Suprapubic skin (tissue), 3 donors: ENCODE measurements around the gene TMEM242.

Source experiments
- EP300 ChIP-seq: sonication (generic); formaldehyde crosslinking; IDR thresholded peaks from one replicate; pipeline ENCODE4 v1.6.1; 2017; ENCODE audit warnings: antibody characterized with exemption
- TF ChIP-seq, protein P1 (sequence below), 2 donors: fragments of 200-600 bp in 1 of 2; fragments of 450-650 bp in 1 of 2; sonication (generic) in 1 of 2; IDR thresholded peaks; one replicate each; pipeline ENCODE4 v1.5.1; 2016 to 2019; ENCODE audit warnings: antibody characterized with exemption in 2 of 2, mild to moderate bottlenecking in 1 of 2, moderate library complexity in 1 of 2

DNA sequence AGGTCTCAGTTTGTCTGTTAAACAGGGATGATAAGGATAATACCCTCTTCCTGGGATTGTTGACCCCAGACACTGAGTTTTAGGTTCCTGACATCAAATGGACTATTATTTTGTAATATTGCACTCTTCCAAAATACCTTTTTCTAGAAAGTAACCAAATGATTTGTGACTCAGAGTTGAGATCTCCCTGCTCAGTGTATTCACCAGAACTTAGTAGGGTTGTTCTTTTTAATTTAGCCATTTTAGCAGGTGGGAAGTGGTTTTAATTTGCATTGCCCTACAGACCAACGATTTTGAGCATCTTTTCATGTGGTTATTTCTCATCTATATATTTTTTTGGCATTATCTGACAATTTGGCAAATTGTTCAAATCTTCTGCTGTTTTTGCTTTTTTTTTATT is 75.1 kb downstream of the TMEM242 start:
- TF ChIP-seq, protein P1, sequence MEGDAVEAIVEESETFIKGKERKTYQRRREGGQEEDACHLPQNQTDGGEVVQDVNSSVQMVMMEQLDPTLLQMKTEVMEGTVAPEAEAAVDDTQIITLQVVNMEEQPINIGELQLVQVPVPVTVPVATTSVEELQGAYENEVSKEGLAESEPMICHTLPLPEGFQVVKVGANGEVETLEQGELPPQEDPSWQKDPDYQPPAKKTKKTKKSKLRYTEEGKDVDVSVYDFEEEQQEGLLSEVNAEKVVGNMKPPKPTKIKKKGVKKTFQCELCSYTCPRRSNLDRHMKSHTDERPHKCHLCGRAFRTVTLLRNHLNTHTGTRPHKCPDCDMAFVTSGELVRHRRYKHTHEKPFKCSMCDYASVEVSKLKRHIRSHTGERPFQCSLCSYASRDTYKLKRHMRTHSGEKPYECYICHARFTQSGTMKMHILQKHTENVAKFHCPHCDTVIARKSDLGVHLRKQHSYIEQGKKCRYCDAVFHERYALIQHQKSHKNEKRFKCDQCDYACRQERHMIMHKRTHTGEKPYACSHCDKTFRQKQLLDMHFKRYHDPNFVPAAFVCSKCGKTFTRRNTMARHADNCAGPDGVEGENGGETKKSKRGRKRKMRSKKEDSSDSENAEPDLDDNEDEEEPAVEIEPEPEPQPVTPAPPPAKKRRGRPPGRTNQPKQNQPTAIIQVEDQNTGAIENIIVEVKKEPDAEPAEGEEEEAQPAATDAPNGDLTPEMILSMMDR (IDR thresholded peaks at IDR 0.05), result no peak
- no peak for TF ChIP-seq EP300
